ENCODE measurements around the gene UGT2A3.

UGT2A3 gene

GRCh38 chr4:68909385-68909784 lies 42.2 kb downstream of the UGT2A3 start:
- no peaks in the 10 kb centered on the region for H3K36me3 ChIP-seq (ENCODE audit: control insufficient read depth, insufficient read depth, low read length, severe bottlenecking)
- no peak overlapping the region for H3K9ac ChIP-seq (ENCODE audit: low read length)
- peaks cover 5% of the 10 kb centered on the region for H3K4me1 ChIP-seq (ENCODE audit: control insufficient read depth, insufficient read depth, low read length)
- no peak for DNase-seq (ENCODE audit: low read depth)
- no peaks in the 10 kb centered on the region for H3K9me3 ChIP-seq (ENCODE audit: control insufficient read depth, low read length)
- peaks cover 12% of the 10 kb centered on the region for H3K27me3 ChIP-seq (replicated peaks; ENCODE audit: control insufficient read depth, insufficient read depth, low read length)
- no peak overlapping the region for H3K4me3 ChIP-seq (ENCODE audit: low read length)

DNA sequence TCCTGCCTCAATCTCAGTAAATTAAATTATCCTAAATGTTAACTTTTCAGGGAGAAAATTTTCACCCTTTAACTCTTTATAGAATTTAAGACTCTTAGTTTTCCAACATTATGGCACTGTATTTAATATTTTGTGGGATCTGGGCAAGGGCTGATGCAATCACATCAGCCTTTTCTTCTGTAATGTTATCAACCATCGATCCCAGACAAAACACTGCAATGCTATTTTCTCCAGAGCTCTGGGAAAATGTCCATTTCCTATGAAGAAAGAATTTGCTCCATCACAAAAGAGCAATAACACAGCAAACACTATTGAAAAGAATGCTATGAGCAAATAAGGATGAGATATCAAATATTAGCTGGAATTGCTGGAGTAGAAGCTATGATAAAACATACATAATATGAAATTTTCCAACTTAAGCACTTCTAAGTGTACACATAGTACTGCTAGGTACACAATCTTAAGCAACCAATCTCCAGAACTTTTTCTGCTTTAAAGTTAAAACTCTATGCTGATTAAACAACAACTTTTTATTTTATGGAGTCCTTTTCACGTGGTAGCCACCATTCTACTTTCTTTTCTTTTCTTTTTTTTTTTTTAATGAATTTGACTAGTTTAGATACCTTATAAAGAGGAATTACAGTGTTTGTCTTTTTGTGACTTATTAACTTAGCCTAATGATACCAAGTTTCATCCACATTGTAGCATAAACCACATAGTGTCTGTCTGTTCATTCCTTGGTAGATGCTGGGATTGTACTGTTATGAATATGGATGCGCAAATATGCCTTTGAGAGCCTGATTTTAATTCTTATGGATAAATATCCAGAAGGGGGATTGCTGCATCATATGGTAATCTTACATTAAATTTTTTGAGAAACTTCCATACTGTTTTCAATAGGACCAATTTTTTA lies 43.6 kb downstream of the UGT2A3 start:
- Histone ChIP-seq H3K9ac (ENCODE audit: low read length) (no peak overlapping the region), H3K36me3 (ENCODE audit: control insufficient read depth, insufficient read depth, low read length, severe bottlenecking) (no peaks in the 10 kb centered on the region), H3K9me3 (ENCODE audit: control insufficient read depth, low read length) (no peaks in the 10 kb centered on the region), H3K27me3 (replicated peaks; ENCODE audit: control insufficient read depth, insufficient read depth, low read length) (peaks cover 16% of the 10 kb centered on the region), H3K4me3 (ENCODE audit: low read length) (no peak overlapping the region), H3K4me1 (ENCODE audit: control insufficient read depth, insufficient read depth, low read length) (peaks cover 5% of the 10 kb centered on the region)
- no peak for DNase-seq (ENCODE audit: low read depth)

- no peak overlapping the region for H3K9ac ChIP-seq (ENCODE audit: low read length)
- H3K36me3 ChIP-seq (ENCODE audit: control insufficient read depth, insufficient read depth, low read length, severe bottlenecking), result no peaks in the 10 kb centered on the region
- no peak overlapping the region for H3K4me3 ChIP-seq (ENCODE audit: low read length)
- H3K27me3 ChIP-seq (replicated peaks; ENCODE audit: control insufficient read depth, insufficient read depth, low read length), result peaks cover 16% of the 10 kb centered on the region
- no peaks in the 10 kb centered on the region for H3K9me3 ChIP-seq (ENCODE audit: control insufficient read depth, low read length)
- no peak for DNase-seq (ENCODE audit: low read depth)
- peaks cover 5% of the 10 kb centered on the region for H3K4me1 ChIP-seq (ENCODE audit: control insufficient read depth, insufficient read depth, low read length)
Measured at GRCh38 chr4:68907245-68907644, 44.4 kb downstream of the UGT2A3 start.

DNA sequence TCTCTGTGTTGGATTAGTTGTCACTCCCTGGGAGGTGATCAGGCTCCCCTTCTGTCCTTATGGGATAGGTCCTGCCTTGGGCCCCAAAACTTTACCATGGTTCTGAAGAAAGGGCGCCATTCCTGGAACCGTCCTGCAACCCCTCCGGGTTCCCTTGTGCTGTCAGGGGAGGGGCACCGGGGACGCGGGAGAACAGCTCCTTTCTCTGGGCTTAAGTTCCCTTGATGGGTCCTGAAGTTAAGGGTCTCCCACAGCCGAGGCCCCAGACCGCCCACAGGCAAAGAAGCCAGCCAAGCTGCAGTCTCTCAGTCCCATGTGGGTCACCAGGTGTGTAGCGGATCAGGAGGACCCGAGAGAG lies 44.8 kb downstream of the UGT2A3 start:
- H3K9ac ChIP-seq (ENCODE audit: low read length), result no peak overlapping the region
- no peaks in the 10 kb centered on the region for H3K36me3 ChIP-seq (ENCODE audit: control insufficient read depth, insufficient read depth, low read length, severe bottlenecking)
- no peaks in the 10 kb centered on the region for H3K9me3 ChIP-seq (ENCODE audit: control insufficient read depth, low read length)
- no peak overlapping the region for H3K4me3 ChIP-seq (ENCODE audit: low read length)
- peaks cover 5% of the 10 kb centered on the region for H3K4me1 ChIP-seq (ENCODE audit: control insufficient read depth, insufficient read depth, low read length)
- DNase-seq (ENCODE audit: low read depth), result no peak
- peaks cover 16% of the 10 kb centered on the region for H3K27me3 ChIP-seq (replicated peaks; ENCODE audit: control insufficient read depth, insufficient read depth, low read length)

DNA sequence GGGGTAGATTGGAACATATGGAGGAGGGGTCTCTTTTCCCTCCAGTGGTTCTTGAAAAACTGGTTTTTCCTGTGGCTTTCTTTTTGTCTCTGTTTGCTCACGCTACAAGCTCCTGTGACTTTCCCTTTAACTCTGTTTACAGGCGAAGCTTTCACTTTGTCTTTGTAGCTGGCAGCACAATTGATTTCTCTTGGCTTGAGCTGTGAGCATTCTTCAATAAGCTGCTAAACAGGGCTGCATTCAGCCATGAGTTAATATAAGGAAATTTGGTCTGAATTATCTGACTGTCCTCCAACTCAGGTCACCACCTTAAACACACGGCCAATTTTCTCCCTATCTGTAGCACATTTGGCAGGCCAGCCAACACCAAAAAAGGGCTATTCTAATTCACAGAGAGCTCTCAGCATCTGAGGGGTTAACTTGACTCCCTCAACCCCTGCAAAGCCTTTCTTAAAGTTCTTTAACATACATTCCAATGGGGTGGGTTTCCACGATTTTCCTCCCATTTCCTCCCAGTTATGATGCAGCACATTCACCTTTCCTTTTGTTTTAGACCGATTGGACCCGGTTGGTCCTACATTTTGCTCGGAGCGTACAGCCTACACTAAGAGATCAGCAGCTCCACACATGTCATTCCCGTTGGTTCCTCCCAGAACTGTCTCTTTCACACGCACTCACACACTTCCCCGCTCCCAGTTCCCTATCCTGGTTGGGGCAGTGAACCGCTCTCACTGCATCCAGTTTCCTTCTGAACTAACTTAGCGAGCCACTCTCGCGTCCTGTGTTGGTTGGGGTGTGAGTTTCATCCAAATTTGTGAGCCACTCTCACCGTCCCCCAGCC lies 45.4 kb downstream of the UGT2A3 start:
- Histone ChIP-seq H3K9me3 (ENCODE audit: control insufficient read depth, low read length) (no peaks in the 10 kb centered on the region), H3K4me3 (ENCODE audit: low read length) (peak overlapping the region; percentile 70), H3K4me1 (ENCODE audit: control insufficient read depth, insufficient read depth, low read length) (peaks cover 5% of the 10 kb centered on the region), H3K27me3 (replicated peaks; ENCODE audit: control insufficient read depth, insufficient read depth, low read length) (peaks cover 16% of the 10 kb centered on the region), H3K36me3 (ENCODE audit: control insufficient read depth, insufficient read depth, low read length, severe bottlenecking) (no peaks in the 10 kb centered on the region), H3K9ac (ENCODE audit: low read length) (peak overlapping the region; percentile 5)
- no peak for DNase-seq (ENCODE audit: low read depth)

DNA sequence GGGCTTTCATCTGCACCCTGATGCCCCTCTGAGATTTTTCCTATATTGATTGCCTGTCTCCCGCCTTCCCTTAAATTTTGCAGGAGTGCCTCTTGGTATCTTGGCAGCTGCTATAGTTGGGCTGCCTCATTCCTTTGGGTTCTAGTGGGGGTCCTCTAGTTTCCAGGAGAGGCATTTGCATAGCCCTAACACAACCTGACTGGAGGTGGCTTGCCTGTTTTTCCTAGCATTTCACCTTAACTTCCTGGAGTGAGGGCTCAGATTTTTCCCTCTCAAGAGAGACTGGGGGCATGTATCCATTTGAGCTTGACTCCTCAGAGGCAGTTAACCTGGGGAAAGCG lies 46.0 kb downstream of the UGT2A3 start:
- peaks cover 16% of the 10 kb centered on the region for H3K27me3 ChIP-seq (replicated peaks; ENCODE audit: control insufficient read depth, insufficient read depth, low read length)
- no peak overlapping the region for H3K9ac ChIP-seq (ENCODE audit: low read length)
- H3K36me3 ChIP-seq (ENCODE audit: control insufficient read depth, insufficient read depth, low read length, severe bottlenecking), result no peaks in the 10 kb centered on the region
- peaks cover 5% of the 10 kb centered on the region for H3K4me1 ChIP-seq (ENCODE audit: control insufficient read depth, insufficient read depth, low read length)
- no peak for DNase-seq (ENCODE audit: low read depth)
- no peaks in the 10 kb centered on the region for H3K9me3 ChIP-seq (ENCODE audit: control insufficient read depth, low read length)
- peak overlapping the region; percentile 70 for H3K4me3 ChIP-seq (ENCODE audit: low read length)

- Histone ChIP-seq H3K4me3 (ENCODE audit: low read length) (no peak overlapping the region), H3K9me3 (ENCODE audit: control insufficient read depth, low read length) (no peaks in the 10 kb centered on the region), H3K36me3 (ENCODE audit: control insufficient read depth, insufficient read depth, low read length, severe bottlenecking) (no peaks in the 10 kb centered on the region), H3K27me3 (replicated peaks; ENCODE audit: control insufficient read depth, insufficient read depth, low read length) (peaks cover 16% of the 10 kb centered on the region), H3K4me1 (ENCODE audit: control insufficient read depth, insufficient read depth, low read length) (peaks cover 5% of the 10 kb centered on the region), H3K9ac (ENCODE audit: low read length) (no peak overlapping the region)
- no peak for DNase-seq (ENCODE audit: low read depth)
Measured at GRCh38 chr4:68904786-68905185, 46.8 kb downstream of the UGT2A3 start.

DNA sequence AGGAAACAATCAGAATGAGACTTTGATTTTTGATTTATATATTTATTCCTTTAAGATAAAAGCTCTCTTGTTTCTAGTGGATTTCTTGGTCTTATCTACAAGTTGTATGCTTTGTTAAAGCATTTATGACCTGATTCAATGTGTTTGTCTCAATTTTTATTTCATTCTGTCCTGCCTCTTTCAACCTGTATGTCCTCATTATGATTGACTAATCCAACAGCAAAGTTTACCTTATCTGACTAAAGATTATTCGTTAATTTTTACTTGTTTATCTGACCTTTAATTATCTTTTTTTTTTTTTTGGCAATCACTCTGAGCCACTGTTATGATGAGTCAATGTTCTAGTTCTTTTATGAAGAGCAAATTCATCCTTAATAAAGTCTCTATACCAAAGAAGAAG lies 54.9 kb downstream of the UGT2A3 start:
- no peak overlapping the region for H3K4me3 ChIP-seq (ENCODE audit: low read length)
- no peak for DNase-seq (ENCODE audit: low read depth)

DNA sequence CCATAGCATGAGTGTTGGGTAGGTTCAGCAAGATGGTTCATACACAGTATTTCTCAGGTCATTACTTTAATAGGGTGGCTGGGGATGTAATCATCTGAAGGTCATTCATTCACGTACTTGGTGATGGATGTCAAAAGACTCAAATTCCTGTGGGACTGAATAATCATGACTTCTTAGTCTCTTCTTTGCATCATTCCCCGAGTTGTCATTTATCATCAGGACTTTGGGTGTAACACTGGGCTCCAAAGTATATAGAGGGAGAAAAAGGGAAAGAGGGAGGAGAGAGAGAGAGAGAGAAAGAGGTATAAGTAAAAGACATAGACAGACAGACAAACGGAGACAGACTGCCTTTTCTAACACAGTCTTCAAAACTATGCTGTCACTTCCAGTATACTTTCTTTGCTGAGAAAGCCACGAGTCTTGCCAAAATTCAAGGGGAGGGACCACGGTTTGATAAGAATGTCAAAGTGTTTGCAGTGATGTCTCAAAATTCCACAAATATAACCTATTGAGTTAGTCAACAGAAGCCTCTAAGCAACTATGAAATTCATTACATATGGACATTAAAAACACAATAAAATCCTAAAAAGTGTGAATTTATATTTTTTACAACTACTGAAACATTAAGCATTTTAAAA lies 55.9 kb downstream of the UGT2A3 start:
- no peaks in the 10 kb centered on the region for H3K27me3 ChIP-seq (replicated peaks; ENCODE audit: control insufficient read depth, insufficient read depth, low read length)
- no peaks in the 10 kb centered on the region for H3K36me3 ChIP-seq (ENCODE audit: control insufficient read depth, insufficient read depth, low read length, severe bottlenecking)
- H3K9ac ChIP-seq (ENCODE audit: low read length), result no peak overlapping the region
- no peak overlapping the region for H3K4me3 ChIP-seq (ENCODE audit: low read length)
- no peaks in the 10 kb centered on the region for H3K9me3 ChIP-seq (ENCODE audit: control insufficient read depth, low read length)
- no peaks in the 10 kb centered on the region for H3K4me1 ChIP-seq (ENCODE audit: control insufficient read depth, insufficient read depth, low read length)
- no peak for DNase-seq (ENCODE audit: low read depth)

More for the DNA sequence above, 54.9 kb downstream of the UGT2A3 start:
- H3K36me3 ChIP-seq (ENCODE audit: control insufficient read depth, insufficient read depth, low read length, severe bottlenecking), result no peaks in the 10 kb centered on the region
- no peaks in the 10 kb centered on the region for H3K4me1 ChIP-seq (ENCODE audit: control insufficient read depth, insufficient read depth, low read length)
- no peaks in the 10 kb centered on the region for H3K27me3 ChIP-seq (replicated peaks; ENCODE audit: control insufficient read depth, insufficient read depth, low read length)
- no peaks in the 10 kb centered on the region for H3K9me3 ChIP-seq (ENCODE audit: control insufficient read depth, low read length)
- no peak overlapping the region for H3K9ac ChIP-seq (ENCODE audit: low read length)

DNA sequence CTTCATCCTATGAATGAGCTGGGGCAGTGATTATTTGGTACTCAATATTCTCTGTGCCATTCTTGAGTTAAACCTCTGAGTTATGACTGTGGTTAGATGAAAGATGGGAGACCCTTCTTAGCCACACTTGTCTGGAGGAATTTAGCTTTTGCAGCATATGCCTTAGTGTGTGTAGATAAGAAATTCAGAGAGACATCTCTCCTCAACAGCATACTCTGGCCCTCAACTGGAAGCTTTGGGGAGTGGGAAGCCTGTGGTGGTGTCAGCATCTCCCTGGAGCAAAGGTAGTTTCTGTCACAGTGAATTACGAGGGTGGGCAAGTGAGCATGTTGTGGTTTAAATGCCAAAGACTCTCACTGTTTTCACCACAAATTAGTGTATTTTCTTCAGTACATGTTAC lies 58.7 kb downstream of the UGT2A3 start:
- no peaks in the 10 kb centered on the region for H3K27me3 ChIP-seq (replicated peaks; ENCODE audit: control insufficient read depth, insufficient read depth, low read length)

DNA sequence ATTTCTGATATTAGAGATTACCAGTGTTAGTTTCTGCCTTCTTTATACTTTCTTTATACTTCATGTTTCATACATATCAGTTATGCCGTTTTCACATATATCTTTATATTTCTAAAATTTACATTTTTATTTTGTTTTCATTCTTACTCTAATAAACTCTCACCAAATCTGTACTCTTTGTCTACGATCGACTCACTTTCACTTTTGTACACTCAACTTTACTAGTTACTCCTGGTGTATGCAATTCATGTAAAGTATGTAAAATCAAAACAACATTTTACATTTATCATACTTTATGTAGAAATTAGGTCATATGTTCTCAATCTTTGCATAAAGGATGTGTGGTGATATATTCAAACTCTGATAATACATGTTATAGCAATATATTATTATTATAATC lies 59.9 kb downstream of the UGT2A3 start:
- Histone ChIP-seq H3K9me3 (ENCODE audit: control insufficient read depth, low read length) (no peaks in the 10 kb centered on the region), H3K9ac (ENCODE audit: low read length) (no peak overlapping the region), H3K4me3 (ENCODE audit: low read length) (no peak overlapping the region), H3K36me3 (ENCODE audit: control insufficient read depth, insufficient read depth, low read length, severe bottlenecking) (no peaks in the 10 kb centered on the region), H3K27me3 (replicated peaks; ENCODE audit: control insufficient read depth, insufficient read depth, low read length) (no peaks in the 10 kb centered on the region), H3K4me1 (ENCODE audit: control insufficient read depth, insufficient read depth, low read length) (no peaks in the 10 kb centered on the region)
- no peak for DNase-seq (ENCODE audit: low read depth)

More for the DNA sequence above, 58.7 kb downstream of the UGT2A3 start:
- DNase-seq (ENCODE audit: low read depth), result no peak
- no peak overlapping the region for H3K4me3 ChIP-seq (ENCODE audit: low read length)
- H3K9ac ChIP-seq (ENCODE audit: low read length), result no peak overlapping the region
- no peaks in the 10 kb centered on the region for H3K4me1 ChIP-seq (ENCODE audit: control insufficient read depth, insufficient read depth, low read length)
- H3K9me3 ChIP-seq (ENCODE audit: control insufficient read depth, low read length), result no peaks in the 10 kb centered on the region
- H3K36me3 ChIP-seq (ENCODE audit: control insufficient read depth, insufficient read depth, low read length, severe bottlenecking), result no peaks in the 10 kb centered on the region
